Measurements from ENCODE around the gene MTNR1A.

GRCh38 chr4:186516287-186516686 is 39.1 kb downstream of the MTNR1A start:
- TF ChIP-seq CTCF (IDR thresholded peaks at IDR 0.05): no peak
- no peak for TF ChIP-seq POLR2A (IDR thresholded peaks at IDR 0.05)
